HG02759 (cell line): ENCODE data around the gene TAB2.
"Not testable (repeated sequence)": the region's sequence is repeated elsewhere in the genome, so short reads cannot be mapped to it uniquely, and the experiment has no call there.

ENCODE experiments used
- ATAC-seq: cut with Tn5 transposase; IDR thresholded peaks from one replicate; pipeline ENCODE4 v1.9.1; 2021; ENCODE audit warnings: mild to moderate bottlenecking, moderate library complexity; ENCODE audit not compliant: unreplicated experiment

TAB2 gene

GRCh38 chr6:149332602-149333265, 15.2 kb downstream of the TAB2 start:
- no peak for ATAC-seq

GRCh38 chr6:149333266-149333620, 15.7 kb downstream of the TAB2 start:
- ATAC-seq = no peak

- no peak for ATAC-seq
Measured at GRCh38 chr6:149334201-149334600, 16.7 kb downstream of the TAB2 start.

- ATAC-seq = peak; percentile 58
Measured at GRCh38 chr6:149334682-149335160, 17.2 kb downstream of the TAB2 start.

- ATAC-seq = peak; percentile 45
Measured at GRCh38 chr6:149335924-149336608, 18.6 kb downstream of the TAB2 start.

- ATAC-seq = no peak
Measured at GRCh38 chr6:149336609-149336928, 19.1 kb downstream of the TAB2 start.

GRCh38 chr6:149337320-149337719, 19.8 kb downstream of the TAB2 start:
- ATAC-seq = no peak

- ATAC-seq = no peak
Measured at GRCh38 chr6:149340200-149340599, 22.7 kb downstream of the TAB2 start.

GRCh38 chr6:149342525-149342924, 25.0 kb downstream of the TAB2 start:
- peak; percentile 70 for ATAC-seq

GRCh38 chr6:149343501-149343900, 26.0 kb downstream of the TAB2 start:
- no peak for ATAC-seq

- ATAC-seq = no peak
Measured at GRCh38 chr6:149346078-149346477, 28.6 kb downstream of the TAB2 start.

GRCh38 chr6:149347067-149347466, 29.6 kb downstream of the TAB2 start:
- no peak for ATAC-seq

GRCh38 chr6:149349279-149349678, 31.8 kb downstream of the TAB2 start:
- ATAC-seq = not testable (repeated sequence)

GRCh38 chr6:149354009-149354408, 36.5 kb downstream of the TAB2 start:
- ATAC-seq = no peak

- ATAC-seq = no peak
Measured at GRCh38 chr6:149356081-149356750, 38.7 kb downstream of the TAB2 start.

GRCh38 chr6:149357726-149358538, 40.4 kb downstream of the TAB2 start:
- ATAC-seq = no peak

- ATAC-seq = no peak
Measured at GRCh38 chr6:149359440-149359839, 41.9 kb downstream of the TAB2 start.

GRCh38 chr6:149360536-149360935, 43.0 kb downstream of the TAB2 start:
- no peak for ATAC-seq

GRCh38 chr6:149362289-149362688, 44.8 kb downstream of the TAB2 start:
- ATAC-seq = no peak

- no peak for ATAC-seq
Measured at GRCh38 chr6:149363154-149363553, 45.6 kb downstream of the TAB2 start.

- no peak for ATAC-seq
Measured at GRCh38 chr6:149364557-149364956, 47.0 kb downstream of the TAB2 start.
